IMR-90 (cell line): ENCODE results near the gene PRPF8. TPM values are rescaled to one million over a fixed set of nuclear protein-coding genes. Genes with fewer than 3 reads are reported as not detected.

Experiments
- ATAC-seq: fragments of 200-7000 bp; cut with Tn5 transposase; 2 replicates; pipeline ENCODE4 v1.9.1; 2020; ENCODE audit warnings: low read depth, mild to moderate bottlenecking, moderate library complexity
- BruUV-seq: library from RNA; stranded (reverse); fragments of 400-500 nt; replicated peaks from 2 replicates; lab custom pipeline; 2021; lab: Mats Ljungman, UMichigan
- CTCF ChIA-PET: fragments of 300-600 bp; formaldehyde crosslinking; extraction: SDS; loops from one replicate; lab custom pipeline; 2021; ENCODE audit warnings: antibody characterized with exemption; lab: Yijun Ruan, JAX
- POLR2A ChIA-PET: fragments of 300-600 bp; sonication (Branson Sonifier 250); formaldehyde crosslinking; loops from one replicate; lab custom pipeline; 2022; ENCODE audit warnings: antibody characterized with exemption; ENCODE audit not compliant: unreplicated experiment; lab: Charles Lee
- DNase-seq: peaks from one replicate; pipeline ENCODE4 v3.0.0; 2013
- H2AFZ ChIP-seq: replicated peaks from 2 replicates; pipeline ENCODE3; 2013; ENCODE audit warnings: low read length, mild to moderate bottlenecking; ENCODE audit not compliant: poor library complexity
- H2AK5ac ChIP-seq: 2 replicates; pipeline ENCODE4 v1.6.1; 2013; ENCODE audit warnings: low read depth, low read length, inconsistent platforms
- H2AK9ac ChIP-seq: replicated peaks from 2 replicates; pipeline ENCODE3; 2013; ENCODE audit warnings: mild to moderate bottlenecking, low read depth, low read length, moderate library complexity; ENCODE audit not compliant: poor library complexity
- H2BK120ac ChIP-seq: 2 replicates; pipeline ENCODE4 v1.6.1; 2013; ENCODE audit warnings: low read depth, low read length, inconsistent platforms
- H2BK15ac ChIP-seq: 3 replicates; pipeline ENCODE4 v1.6.1; 2013; ENCODE audit warnings: low read depth, low read length, inconsistent platforms
- H2BK20ac ChIP-seq: 2 replicates; pipeline ENCODE4 v1.6.1; 2013; ENCODE audit warnings: low read depth, mild to moderate bottlenecking, inconsistent platforms, low read length, moderate library complexity
- H2BK5ac ChIP-seq: 2 replicates; pipeline ENCODE4 v1.6.1; 2013; ENCODE audit warnings: mild to moderate bottlenecking, low read depth, low read length, inconsistent platforms; ENCODE audit not compliant: poor library complexity, severe bottlenecking
- H3K14ac ChIP-seq: replicated peaks from 2 replicates; pipeline ENCODE4 v1.6.1; 2013; ENCODE audit warnings: low read depth, low read length, inconsistent platforms
- H3K18ac ChIP-seq: 2 replicates; pipeline ENCODE4 v1.6.1; 2013; ENCODE audit warnings: low read depth, low read length, control low read depth
- H3K23ac ChIP-seq: 2 replicates; pipeline ENCODE4 v1.6.1; 2013; ENCODE audit warnings: low read depth, low read length, inconsistent platforms
- H3K27ac ChIP-seq: 2 replicates; pipeline ENCODE4 v1.5.1; 2013; ENCODE audit warnings: mild to moderate bottlenecking, control low read depth, low read length; ENCODE audit not compliant: insufficient read depth
- H3K27me3 ChIP-seq: 2 replicates; pipeline ENCODE4 v1.6.1; 2013; ENCODE audit warnings: low read length; ENCODE audit not compliant: control insufficient read depth, insufficient read depth
- H3K36me3 ChIP-seq: 2 replicates; pipeline ENCODE4 v1.6.1; 2013; ENCODE audit warnings: low read length, mixed read lengths; ENCODE audit not compliant: control insufficient read depth, insufficient read depth
- H3K4ac ChIP-seq: 2 replicates; pipeline ENCODE4 v1.6.1; 2013; ENCODE audit warnings: low read depth, low read length, inconsistent platforms
- H3K4me1 ChIP-seq: 2 replicates; pipeline ENCODE4 v1.6.1; 2013; ENCODE audit warnings: low read length, mixed read lengths; ENCODE audit not compliant: control insufficient read depth, insufficient read depth
- H3K4me2 ChIP-seq: 2 replicates; pipeline ENCODE4 v1.6.1; 2013; ENCODE audit warnings: low read depth, mild to moderate bottlenecking, control low read depth, low read length, moderate library complexity
- H3K4me3 ChIP-seq: 2 replicates; pipeline ENCODE4 v1.5.1; 2013; ENCODE audit warnings: low read depth, mild to moderate bottlenecking, control low read depth, low read length, moderate library complexity; ENCODE audit not compliant: insufficient read depth
- H3K56ac ChIP-seq: 2 replicates; pipeline ENCODE4 v1.6.1; 2013; ENCODE audit warnings: low read length, inconsistent platforms; ENCODE audit not compliant: insufficient read depth; ENCODE audit errors: extremely low read depth
- H3K79me1 ChIP-seq, 2 experiments: 2 replicates each; pipeline ENCODE4 v1.6.1; 2013; ENCODE audit warnings: low read length in 2 of 2, inconsistent platforms in 1 of 2, low read depth in 1 of 2
- H3K9ac ChIP-seq: 2 replicates; pipeline ENCODE4 v1.6.1; 2013; ENCODE audit warnings: low read depth, low read length, control low read depth
- H3K9me1 ChIP-seq: 2 replicates; pipeline ENCODE4 v1.6.1; 2013; ENCODE audit warnings: low read length, inconsistent platforms; ENCODE audit not compliant: insufficient read depth
- H3K9me3 ChIP-seq: 2 replicates; pipeline ENCODE4 v1.6.1; 2013; ENCODE audit warnings: low read length; ENCODE audit not compliant: control insufficient read depth, insufficient read depth
- H4K20me1 ChIP-seq: 2 replicates; pipeline ENCODE4 v1.6.1; 2013; ENCODE audit warnings: low read length, inconsistent platforms; ENCODE audit not compliant: insufficient read depth
- H4K5ac ChIP-seq: 2 replicates; pipeline ENCODE4 v1.6.1; 2013; ENCODE audit warnings: mild to moderate bottlenecking, low read depth, low read length, control low read depth
- H4K8ac ChIP-seq, 2 experiments: 2 replicates each; pipeline ENCODE4 v1.6.1; 2013; ENCODE audit warnings: low read depth in 2 of 2, low read length in 2 of 2, control low read depth in 1 of 2, inconsistent platforms in 1 of 2
- H4K91ac ChIP-seq: 2 replicates; pipeline ENCODE4 v1.6.1; 2013; ENCODE audit warnings: low read depth, low read length, inconsistent platforms; ENCODE audit not compliant: insufficient read depth
- BHLHE40 ChIP-seq: fragments of 150-350 bp; IDR thresholded peaks from 2 replicates; pipeline ENCODE4 v1.6.1; 2016; ENCODE audit warnings: mild to moderate bottlenecking, low read depth, low read length
- CEBPB ChIP-seq: IDR thresholded peaks from 2 replicates; pipeline ENCODE4 v1.6.1; 2012; ENCODE audit warnings: low read depth, low read length, improper control_type of control experiment
- CHD1 ChIP-seq: IDR thresholded peaks from 2 replicates; pipeline ENCODE4 v1.6.1; 2012; ENCODE audit warnings: low read depth, low read length, improper control_type of control experiment
- FOS ChIP-seq: fragments of 150-350 bp; IDR thresholded peaks from 2 replicates; pipeline ENCODE4 v1.6.1; 2016; ENCODE audit warnings: low read depth, low read length
- MAFK ChIP-seq: IDR thresholded peaks from 2 replicates; pipeline ENCODE4 v1.6.1; 2012; ENCODE audit warnings: low read depth, low read length, improper control_type of control experiment
- MAZ ChIP-seq: IDR thresholded peaks from 2 replicates; pipeline ENCODE4 v1.6.1; 2012; ENCODE audit warnings: low read depth, mild to moderate bottlenecking, low read length, improper control_type of control experiment, moderate library complexity, borderline replicate concordance
- MXI1 ChIP-seq: IDR thresholded peaks from 2 replicates; pipeline ENCODE4 v1.6.1; 2012; ENCODE audit warnings: low read depth, mild to moderate bottlenecking, low read length, moderate library complexity, borderline replicate concordance
- NFE2L2 ChIP-seq: fragments of 150-350 bp; IDR thresholded peaks from 2 replicates; pipeline ENCODE4 v1.6.1; 2016; ENCODE audit warnings: low read depth, mild to moderate bottlenecking, low read length
- POLR2A ChIP-seq: IDR thresholded peaks from 2 replicates; pipeline ENCODE4 v1.6.1; 2012; ENCODE audit warnings: mild to moderate bottlenecking, low read depth, low read length
- RAD21 ChIP-seq: IDR thresholded peaks from 2 replicates; pipeline ENCODE4 v1.6.1; 2012; ENCODE audit warnings: low read length, improper control_type of control experiment
- RCOR1 ChIP-seq: IDR thresholded peaks from 2 replicates; pipeline ENCODE4 v1.6.1; 2012; ENCODE audit warnings: mild to moderate bottlenecking, low read length, improper control_type of control experiment; ENCODE audit not compliant: insufficient replicate concordance
- RFX5 ChIP-seq: IDR thresholded peaks from 2 replicates; pipeline ENCODE4 v1.8.0; 2012; ENCODE audit warnings: low read depth, mild to moderate bottlenecking, low read length, moderate library complexity
- SMC3 ChIP-seq: fragments of 150-350 bp; IDR thresholded peaks from 2 replicates; pipeline ENCODE4 v1.6.1; 2016; ENCODE audit warnings: low read depth, mild to moderate bottlenecking, antibody characterized with exemption, low read length, moderate library complexity
- WGBS, 2 experiments: methylation state at CpG; one replicate each; pipeline versions ENCODE4 v1.1.5 to v1.1.7; 2013; ENCODE audit warnings: missing lambda C conversion rate in 2 of 2; ENCODE audit not compliant: insufficient read length in 1 of 2; ENCODE audit errors: extremely low coverage in 2 of 2; 5-methylcytosine and 5-hydroxymethylcytosine counted together
- dilution Hi-C: fragments of 300-500 bp; cut with HindIII; formaldehyde crosslinking; loops from one replicate; pipeline ENCODE4 v1.14.3; 2018; ENCODE audit warnings: low sequenced_read_pairs; ENCODE audit not compliant: unreplicated experiment
- in situ Hi-C: fragments of 300-500 bp; cut with MboI; formaldehyde crosslinking; loops from 3 replicates; pipeline ENCODE4 v1.14.3; 2019; ENCODE audit warnings: low sequenced_read_pairs, inconsistent platforms, mixed read lengths
- intact Hi-C: fragments of 100-400 bp; cut with micrococcal nuclease; formaldehyde crosslinking; loops from 2 replicates; pipeline ENCODE4 v1.10.0; 2022
- polyA plus RNA-seq, 3 experiments: library from polyadenylated mRNA; depleted of rRNA; stranded (reverse); fragments of >200 nt; gene quantifications; 2 replicates each; pipeline ENCODE4 v1.2.3, GENCODE V29; 2012; ENCODE audit warnings: low replicate concordance in 1 of 3
- total RNA-seq: library from RNA; depleted of rRNA; stranded (reverse); fragments of >200 nt; gene quantifications from 2 replicates; pipeline ENCODE4 v1.2.3, GENCODE V29; 2012
- TF ChIP-seq, protein P1 (sequence below): fragments of 150-350 bp; IDR thresholded peaks from 2 replicates; pipeline ENCODE4 v1.6.1; 2017; ENCODE audit warnings: mild to moderate bottlenecking, antibody characterized with exemption, low read length, low read depth
- TF ChIP-seq, protein P2 (sequence below): conservative IDR thresholded peaks from 2 replicates; pipeline ENCODE4 v1.5.1; 2012; ENCODE audit warnings: mild to moderate bottlenecking, low read depth, low read length, improper control_type of control experiment
- TF ChIP-seq, protein P3 (sequence below): fragments of 150-350 bp; IDR thresholded peaks from 2 replicates; pipeline ENCODE4 v1.6.1; 2016; ENCODE audit warnings: low read depth, mild to moderate bottlenecking, low read length, moderate library complexity, borderline replicate concordance

Gene PRPF8
- total and polyA plus RNA-seq, 2 of the 4 experiments (the other 2 are of a cell fraction) = 141 to 160 TPM

DNA sequence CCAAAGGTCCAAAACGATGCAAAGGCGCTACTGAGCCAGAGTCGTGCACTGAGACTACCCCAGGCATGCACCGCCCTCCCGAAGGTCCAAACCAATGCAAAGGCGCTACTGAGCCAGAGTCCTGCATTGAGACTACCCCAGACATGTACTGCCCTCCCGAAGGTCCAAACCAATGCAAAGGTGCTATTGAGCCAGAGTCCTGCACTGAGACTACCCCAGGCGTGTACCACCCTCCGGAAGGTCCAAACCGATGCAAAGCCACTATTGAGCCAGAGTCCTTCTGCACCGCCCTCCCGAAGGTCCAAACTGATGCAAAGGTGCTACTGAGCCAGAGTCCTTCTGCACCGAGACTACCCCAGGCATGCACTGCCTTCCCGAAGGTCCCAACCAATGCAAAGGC is 83.1 kb downstream of the PRPF8 start:
- Histone ChIP-seq H3K9me3 (peaks cover 8% of the 10 kb centered on the region; the same call in 1 of the 2 replicates), H3K36me3 (no peaks in the 10 kb centered on the region), H3K18ac (no peak overlapping the region), H2BK20ac (no peak overlapping the region), H2AFZ (peak overlapping the region; percentile 43), H3K79me1 (no peaks in the 10 kb centered on the region), H3K27me3 (no peaks in the 10 kb centered on the region), H3K14ac (no peak overlapping the region), H3K23ac (no peak overlapping the region), H3K56ac (no peak overlapping the region), H2AK9ac (no peak overlapping the region), H4K5ac (no peak overlapping the region), H3K4ac (no peak overlapping the region), H2BK15ac (no peak overlapping the region), H4K20me1 (no peaks in the 10 kb centered on the region; the same call in 1 of the 2 replicates), H3K9me1 (no peaks in the 10 kb centered on the region), H2BK5ac (no peak overlapping the region), H3K4me1 (no peaks in the 10 kb centered on the region), H3K9ac (no peak overlapping the region), H4K8ac (no peak overlapping the region), H4K91ac (no peak overlapping the region), H3K27ac (no peak overlapping the region), H2BK120ac (no peak overlapping the region), H3K4me3 (no peak overlapping the region), H2AK5ac (no peak overlapping the region), H3K4me2 (no peak overlapping the region)
- BruUV-seq = no TSS peak
- POLR2A ChIA-PET = no interaction called here
- dilution Hi-C loops = no loop called here
- TF ChIP-seq RAD21 (no peak), CHD1 (no peak), RCOR1 (no peak), CEBPB (no peak), RFX5 (no peak), BHLHE40 (no peak), MXI1 (no peak), NFE2L2 (no peak), FOS (no peak), MAZ (no peak), MAFK (no peak), POLR2A (no peak), SMC3 (no peak)
- TF ChIP-seq, protein P1, sequence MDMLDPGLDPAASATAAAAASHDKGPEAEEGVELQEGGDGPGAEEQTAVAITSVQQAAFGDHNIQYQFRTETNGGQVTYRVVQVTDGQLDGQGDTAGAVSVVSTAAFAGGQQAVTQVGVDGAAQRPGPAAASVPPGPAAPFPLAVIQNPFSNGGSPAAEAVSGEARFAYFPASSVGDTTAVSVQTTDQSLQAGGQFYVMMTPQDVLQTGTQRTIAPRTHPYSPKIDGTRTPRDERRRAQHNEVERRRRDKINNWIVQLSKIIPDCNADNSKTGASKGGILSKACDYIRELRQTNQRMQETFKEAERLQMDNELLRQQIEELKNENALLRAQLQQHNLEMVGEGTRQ = no peak
- TF ChIP-seq, protein P2, sequence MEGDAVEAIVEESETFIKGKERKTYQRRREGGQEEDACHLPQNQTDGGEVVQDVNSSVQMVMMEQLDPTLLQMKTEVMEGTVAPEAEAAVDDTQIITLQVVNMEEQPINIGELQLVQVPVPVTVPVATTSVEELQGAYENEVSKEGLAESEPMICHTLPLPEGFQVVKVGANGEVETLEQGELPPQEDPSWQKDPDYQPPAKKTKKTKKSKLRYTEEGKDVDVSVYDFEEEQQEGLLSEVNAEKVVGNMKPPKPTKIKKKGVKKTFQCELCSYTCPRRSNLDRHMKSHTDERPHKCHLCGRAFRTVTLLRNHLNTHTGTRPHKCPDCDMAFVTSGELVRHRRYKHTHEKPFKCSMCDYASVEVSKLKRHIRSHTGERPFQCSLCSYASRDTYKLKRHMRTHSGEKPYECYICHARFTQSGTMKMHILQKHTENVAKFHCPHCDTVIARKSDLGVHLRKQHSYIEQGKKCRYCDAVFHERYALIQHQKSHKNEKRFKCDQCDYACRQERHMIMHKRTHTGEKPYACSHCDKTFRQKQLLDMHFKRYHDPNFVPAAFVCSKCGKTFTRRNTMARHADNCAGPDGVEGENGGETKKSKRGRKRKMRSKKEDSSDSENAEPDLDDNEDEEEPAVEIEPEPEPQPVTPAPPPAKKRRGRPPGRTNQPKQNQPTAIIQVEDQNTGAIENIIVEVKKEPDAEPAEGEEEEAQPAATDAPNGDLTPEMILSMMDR = no peak
- TF ChIP-seq, protein P3, sequence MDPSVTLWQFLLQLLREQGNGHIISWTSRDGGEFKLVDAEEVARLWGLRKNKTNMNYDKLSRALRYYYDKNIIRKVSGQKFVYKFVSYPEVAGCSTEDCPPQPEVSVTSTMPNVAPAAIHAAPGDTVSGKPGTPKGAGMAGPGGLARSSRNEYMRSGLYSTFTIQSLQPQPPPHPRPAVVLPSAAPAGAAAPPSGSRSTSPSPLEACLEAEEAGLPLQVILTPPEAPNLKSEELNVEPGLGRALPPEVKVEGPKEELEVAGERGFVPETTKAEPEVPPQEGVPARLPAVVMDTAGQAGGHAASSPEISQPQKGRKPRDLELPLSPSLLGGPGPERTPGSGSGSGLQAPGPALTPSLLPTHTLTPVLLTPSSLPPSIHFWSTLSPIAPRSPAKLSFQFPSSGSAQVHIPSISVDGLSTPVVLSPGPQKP = no peak
- ATAC-seq (no peak), DNase-seq (no peak)
- 95% methylated on average over 11 of the region's 14 CpGs; no CpG with 5 or more reads in 1 of the 2 experiments for WGBS, 2 experiments
- CTCF ChIA-PET = no interaction called here
- in situ Hi-C loops = no loop called here
- intact Hi-C loops = no loop called here
